Measurements from ENCODE around the gene ST6GALNAC3.

- TF ChIP-seq, protein P1, sequence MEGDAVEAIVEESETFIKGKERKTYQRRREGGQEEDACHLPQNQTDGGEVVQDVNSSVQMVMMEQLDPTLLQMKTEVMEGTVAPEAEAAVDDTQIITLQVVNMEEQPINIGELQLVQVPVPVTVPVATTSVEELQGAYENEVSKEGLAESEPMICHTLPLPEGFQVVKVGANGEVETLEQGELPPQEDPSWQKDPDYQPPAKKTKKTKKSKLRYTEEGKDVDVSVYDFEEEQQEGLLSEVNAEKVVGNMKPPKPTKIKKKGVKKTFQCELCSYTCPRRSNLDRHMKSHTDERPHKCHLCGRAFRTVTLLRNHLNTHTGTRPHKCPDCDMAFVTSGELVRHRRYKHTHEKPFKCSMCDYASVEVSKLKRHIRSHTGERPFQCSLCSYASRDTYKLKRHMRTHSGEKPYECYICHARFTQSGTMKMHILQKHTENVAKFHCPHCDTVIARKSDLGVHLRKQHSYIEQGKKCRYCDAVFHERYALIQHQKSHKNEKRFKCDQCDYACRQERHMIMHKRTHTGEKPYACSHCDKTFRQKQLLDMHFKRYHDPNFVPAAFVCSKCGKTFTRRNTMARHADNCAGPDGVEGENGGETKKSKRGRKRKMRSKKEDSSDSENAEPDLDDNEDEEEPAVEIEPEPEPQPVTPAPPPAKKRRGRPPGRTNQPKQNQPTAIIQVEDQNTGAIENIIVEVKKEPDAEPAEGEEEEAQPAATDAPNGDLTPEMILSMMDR (IDR thresholded peaks at IDR 0.05) = no peak
- TF ChIP-seq POLR2A (IDR thresholded peaks at IDR 0.05) = no peak
Observed at GRCh38 chr1:76465030-76465429, 390.5 kb downstream of the ST6GALNAC3 start.

All from heart left ventricle (tissue), 13 donors.